HEK293T (cell line): ENCODE measurements around the gene PPP1R13B.

Experiments
- CTCF ChIA-PET: fragments of 350-600 bp; formaldehyde crosslinking; extraction: SDS; loops from one replicate; lab custom pipeline; 2021; ENCODE audit warnings: antibody characterized with exemption, inconsistent platforms; lab: Yijun Ruan, JAX
- POLR2A ChIA-PET: fragments of 350-600 bp; formaldehyde crosslinking; extraction: SDS; loops from one replicate; lab custom pipeline; 2020; ENCODE audit warnings: antibody characterized with exemption, inconsistent platforms; lab: Yijun Ruan, JAX
- DNase-seq: peaks from one replicate; pipeline ENCODE4 v3.0.0; 2012; ENCODE audit warnings: mixed read lengths; ENCODE audit errors: extremely low spot score
- ARNT ChIP-seq: fragments of 450-650 bp; IDR thresholded peaks from 2 replicates; pipeline ENCODE4 v1.6.1; 2017; ENCODE audit warnings: mild to moderate bottlenecking
- BHLHE40 ChIP-seq: fragments of 450-650 bp; IDR thresholded peaks from 2 replicates; pipeline ENCODE4 v1.6.1; 2016; ENCODE audit warnings: mild to moderate bottlenecking, moderate library complexity, borderline replicate concordance
- CTBP1 ChIP-seq: fragments of 450-650 bp; IDR thresholded peaks from 2 replicates; pipeline ENCODE4 v1.6.1; 2016; ENCODE audit warnings: borderline replicate concordance
- ELF4 ChIP-seq: fragments of 450-650 bp; IDR thresholded peaks from 2 replicates; pipeline ENCODE4 v1.6.1; 2017; ENCODE audit warnings: antibody characterized with exemption
- FOXA1 ChIP-seq: fragments of 450-650 bp; IDR thresholded peaks from 2 replicates; pipeline ENCODE4 v1.6.1; 2016; ENCODE audit warnings: mild to moderate bottlenecking
- FOXK2 ChIP-seq: fragments of 450-650 bp; IDR thresholded peaks from 2 replicates; pipeline ENCODE4 v1.6.1; 2016; ENCODE audit warnings: mild to moderate bottlenecking
- FOXM1 ChIP-seq: fragments of 450-650 bp; IDR thresholded peaks from 2 replicates; pipeline ENCODE4 v1.6.1; 2017; ENCODE audit warnings: mild to moderate bottlenecking, borderline replicate concordance
- HDGF ChIP-seq: fragments of 450-650 bp; IDR thresholded peaks from 2 replicates; pipeline ENCODE4 v1.6.1; 2017; ENCODE audit warnings: antibody characterized with exemption, borderline replicate concordance
- L3MBTL2 ChIP-seq: fragments of 450-650 bp; conservative IDR thresholded peaks from 2 replicates; pipeline ENCODE4 v1.6.1; 2016; ENCODE audit warnings: mild to moderate bottlenecking
- LEF1 ChIP-seq: fragments of 450-650 bp; IDR thresholded peaks from 2 replicates; pipeline ENCODE4 v1.6.1; 2017; ENCODE audit warnings: mild to moderate bottlenecking, borderline replicate concordance
- NFRKB ChIP-seq: fragments of 450-650 bp; IDR thresholded peaks from 2 replicates; pipeline ENCODE4 v1.6.1; 2016; ENCODE audit warnings: mild to moderate bottlenecking, moderate library complexity
- SP1 ChIP-seq: fragments of 450-650 bp; IDR thresholded peaks from 2 replicates; pipeline ENCODE4 v1.6.1; 2017
- SUZ12 ChIP-seq: fragments of 450-650 bp; IDR thresholded peaks from 2 replicates; pipeline ENCODE4 v1.6.1; 2016; ENCODE audit warnings: mild to moderate bottlenecking
- TARDBP ChIP-seq: fragments of 450-650 bp; IDR thresholded peaks from 2 replicates; pipeline ENCODE4 v1.6.1; 2016
- ZNF384 ChIP-seq: fragments of 450-650 bp; IDR thresholded peaks from 2 replicates; pipeline ENCODE4 v1.6.1; 2016
- TF ChIP-seq, protein P1 (sequence below): fragments of 450-650 bp; IDR thresholded peaks from 2 replicates; pipeline ENCODE4 v1.6.1; 2016

Gene PPP1R13B

DNA sequence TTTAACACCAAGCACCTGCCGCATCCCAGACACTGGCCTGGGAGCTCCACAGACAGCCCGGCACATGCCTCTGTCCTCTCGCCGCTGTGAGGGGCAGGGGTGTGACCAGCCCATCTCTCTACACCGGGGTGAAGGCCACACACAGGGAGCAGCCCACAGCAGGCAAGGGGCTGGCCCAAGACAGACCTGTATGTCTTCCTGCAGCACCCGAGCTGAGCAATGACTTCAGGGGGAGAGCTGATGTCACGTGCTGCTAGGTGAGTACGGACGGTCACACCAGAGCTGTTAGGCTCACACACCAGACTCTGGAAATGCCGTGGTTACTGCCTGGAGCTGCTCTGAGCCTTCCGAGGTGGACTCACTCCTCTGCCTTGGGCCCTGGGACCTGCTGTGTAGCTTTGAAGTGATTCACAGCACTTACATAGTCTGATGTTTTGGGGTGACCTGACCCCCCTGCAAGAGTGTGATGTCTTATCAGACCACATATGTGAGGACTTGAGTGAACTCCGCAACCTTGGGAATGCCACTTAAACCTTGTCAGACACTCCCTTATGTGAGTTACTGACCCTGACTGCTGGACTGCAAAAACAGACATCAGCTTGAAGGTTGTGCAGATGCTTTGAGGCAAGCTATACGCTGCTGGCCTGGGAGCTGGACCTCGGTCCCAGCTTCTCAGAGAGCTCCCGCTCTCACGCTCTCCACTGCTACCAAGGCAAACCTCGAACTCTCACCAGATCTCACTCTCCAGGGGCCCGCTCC is 133.9 kb downstream of the PPP1R13B start:
- TF ChIP-seq FOXA1 (no peak), FOXM1 (no peak), TARDBP (no peak), L3MBTL2 (no peak), ARNT (no peak), ZNF384 (no peak), NFRKB (no peak), ELF4 (no peak), SUZ12 (no peak), HDGF (no peak), SP1 (no peak), CTBP1 (no peak)
- TF ChIP-seq, protein P1, sequence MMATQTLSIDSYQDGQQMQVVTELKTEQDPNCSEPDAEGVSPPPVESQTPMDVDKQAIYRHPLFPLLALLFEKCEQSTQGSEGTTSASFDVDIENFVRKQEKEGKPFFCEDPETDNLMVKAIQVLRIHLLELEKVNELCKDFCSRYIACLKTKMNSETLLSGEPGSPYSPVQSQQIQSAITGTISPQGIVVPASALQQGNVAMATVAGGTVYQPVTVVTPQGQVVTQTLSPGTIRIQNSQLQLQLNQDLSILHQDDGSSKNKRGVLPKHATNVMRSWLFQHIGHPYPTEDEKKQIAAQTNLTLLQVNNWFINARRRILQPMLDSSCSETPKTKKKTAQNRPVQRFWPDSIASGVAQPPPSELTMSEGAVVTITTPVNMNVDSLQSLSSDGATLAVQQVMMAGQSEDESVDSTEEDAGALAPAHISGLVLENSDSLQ = no peak
- CTCF ChIA-PET = no interaction called here
- POLR2A ChIA-PET = interaction anchor here (0.7 to 1.3 kb wide), 3 partner anchors 9 to 13 kb away, joined by 3 to 10 read pairs (median 4); no protein-coding TSS in a partner anchor
- no peak for DNase-seq

DNA sequence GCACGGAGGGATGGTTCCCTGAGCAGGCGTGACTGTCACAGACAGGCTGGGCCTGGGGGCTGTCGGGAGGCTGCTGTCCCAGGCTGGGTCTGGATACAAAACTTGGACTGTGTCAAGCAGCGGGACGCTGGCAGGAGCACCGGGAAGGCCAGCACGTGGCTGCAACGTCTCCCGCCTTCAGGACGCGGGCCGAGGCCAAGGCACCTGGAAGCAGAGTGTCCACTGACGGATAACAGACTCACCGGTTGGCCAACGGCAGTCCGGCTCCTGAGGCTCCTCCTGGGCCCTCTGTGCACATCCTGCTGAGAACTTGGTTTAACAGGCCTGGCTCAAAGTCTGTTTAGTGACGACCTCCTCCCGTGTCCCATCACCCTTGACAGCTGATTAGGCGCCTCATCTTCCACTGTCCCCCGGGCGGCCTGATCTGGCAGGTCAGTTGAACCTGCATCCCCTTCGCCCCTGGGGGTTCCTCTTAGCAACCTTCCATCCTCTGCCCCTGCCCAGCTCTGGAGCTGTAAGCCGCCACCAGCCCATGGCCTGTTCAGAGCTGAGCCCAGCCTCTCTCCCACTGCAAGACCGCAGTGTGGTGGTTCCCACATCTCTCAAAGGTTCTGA is 134.6 kb downstream of the PPP1R13B start:
- no peak for DNase-seq
- no peak for TF ChIP-seq TARDBP
- no peak for TF ChIP-seq ARNT
- no peak for TF ChIP-seq NFRKB
- TF ChIP-seq HDGF = no peak
- no peak for TF ChIP-seq BHLHE40
- TF ChIP-seq L3MBTL2 = no peak
- no peak for TF ChIP-seq LEF1
- no peak for TF ChIP-seq ELF4
- TF ChIP-seq FOXM1 = no peak
- no peak for TF ChIP-seq FOXA1
- TF ChIP-seq, protein P1 = no peak
- TF ChIP-seq FOXK2 = no peak
- no peak for TF ChIP-seq SP1
- TF ChIP-seq ZNF384 = no peak
- POLR2A ChIA-PET = interaction anchor here (0.9 to 1.3 kb wide), 2 partner anchors 8 to 13 kb away, joined by 3 to 10 read pairs; no protein-coding TSS in a partner anchor
- CTCF ChIA-PET = no interaction called here

DNA sequence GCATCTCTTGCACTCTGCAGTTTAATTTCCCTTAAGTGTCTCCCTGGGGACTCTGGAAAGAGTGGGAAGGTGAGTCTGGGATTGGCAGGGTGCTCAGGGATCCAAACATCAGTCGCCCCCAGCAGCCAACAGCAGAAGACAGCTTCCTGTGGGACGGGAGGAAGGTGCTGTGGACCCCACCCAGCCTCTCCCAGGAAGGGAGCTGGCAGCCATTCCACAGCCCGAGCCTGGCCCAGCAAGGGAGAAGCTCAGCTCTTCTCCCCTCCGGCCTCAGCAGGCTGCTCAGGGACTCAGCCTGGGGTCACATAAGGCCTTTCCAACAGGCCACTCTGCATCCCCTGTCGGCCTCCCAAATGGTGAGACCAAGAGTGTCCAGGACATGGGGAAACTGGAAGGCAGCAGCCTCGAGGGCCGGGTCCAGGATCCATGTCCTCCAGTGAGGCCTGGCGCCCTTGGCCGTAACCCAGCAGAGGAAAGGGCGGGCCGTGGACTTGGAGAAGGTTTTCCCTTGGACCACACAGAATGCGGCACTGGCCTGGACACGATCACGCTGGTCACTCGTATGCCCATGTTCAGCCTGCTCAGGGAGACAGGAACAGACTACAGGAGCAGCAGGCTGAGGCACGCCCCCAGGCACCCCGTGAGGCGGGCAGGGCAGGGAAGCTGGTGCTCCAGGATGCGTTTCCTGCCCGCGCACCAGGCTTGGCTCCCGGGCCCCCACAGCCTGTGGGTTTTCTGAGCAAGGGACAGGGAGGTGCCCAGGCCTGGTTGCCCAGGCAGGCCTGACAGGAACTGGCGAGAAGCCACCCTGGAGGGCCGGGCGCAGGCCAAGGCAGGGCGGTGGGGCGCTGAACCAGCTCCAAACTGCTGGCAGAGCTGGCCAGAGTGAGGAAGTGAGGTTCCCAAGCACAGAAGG is 135.6 kb downstream of the PPP1R13B start:
- TF ChIP-seq L3MBTL2 (no peak), TARDBP (no peak), CTBP1 (no peak), SUZ12 (no peak), ARNT (no peak), FOXM1 (no peak), ELF4 (no peak), LEF1 (no peak), BHLHE40 (no peak)
- DNase-seq = no peak

DNA sequence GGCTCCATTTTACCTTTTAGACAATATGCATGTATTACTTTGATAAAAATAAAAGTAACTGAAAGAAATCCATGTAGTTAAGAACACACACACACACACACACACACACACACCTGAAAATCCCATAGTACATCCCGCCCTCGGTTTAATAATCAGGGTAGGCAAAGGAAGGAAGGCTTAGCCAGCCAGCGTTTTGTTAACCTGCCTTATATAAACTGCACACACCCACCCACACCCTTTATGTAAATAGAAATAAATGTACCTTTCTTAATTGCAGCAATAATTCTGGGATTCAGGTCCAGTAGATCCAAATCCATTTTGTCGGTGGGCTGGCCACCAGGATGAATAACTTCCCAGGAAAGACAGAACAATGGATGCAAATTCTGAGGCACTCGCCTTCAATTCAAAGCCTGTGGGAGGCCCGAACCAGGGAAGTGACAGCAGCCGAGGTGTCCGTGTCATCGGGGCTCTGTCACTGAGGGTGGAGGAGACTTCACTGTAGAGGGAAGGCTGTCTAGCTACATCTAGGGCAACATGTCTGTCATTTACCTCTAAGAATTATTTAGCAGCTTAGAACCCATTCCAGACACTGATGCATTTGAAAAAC is 136.5 kb downstream of the PPP1R13B start:
- no peak for TF ChIP-seq LEF1
- no peak for TF ChIP-seq ELF4
- no peak for TF ChIP-seq ZNF384
- TF ChIP-seq SUZ12 = no peak
- no peak for TF ChIP-seq HDGF
- TF ChIP-seq NFRKB = no peak
- TF ChIP-seq, protein P1 = no peak
- no peak for DNase-seq
- CTCF ChIA-PET = interaction anchor here (0.9 kb wide), 1 partner anchor 31 kb away, joined by 4 read pairs; no protein-coding TSS in a partner anchor
- POLR2A ChIA-PET = interaction anchor here (1.2 to 1.4 kb wide), 2 partner anchors 8 to 16 kb away, joined by 3 to 4 read pairs; no protein-coding TSS in a partner anchor

More for the DNA sequence above, 135.6 kb downstream of the PPP1R13B start:
- ChIA-PET POLR2A (interaction anchor here (1.4 kb wide), 1 partner anchor 9 kb away, joined by 4 read pairs; no protein-coding TSS in a partner anchor), CTCF (interaction anchor here (0.9 kb wide), 1 partner anchor 32 kb away, joined by 4 read pairs; no protein-coding TSS in a partner anchor)

DNA sequence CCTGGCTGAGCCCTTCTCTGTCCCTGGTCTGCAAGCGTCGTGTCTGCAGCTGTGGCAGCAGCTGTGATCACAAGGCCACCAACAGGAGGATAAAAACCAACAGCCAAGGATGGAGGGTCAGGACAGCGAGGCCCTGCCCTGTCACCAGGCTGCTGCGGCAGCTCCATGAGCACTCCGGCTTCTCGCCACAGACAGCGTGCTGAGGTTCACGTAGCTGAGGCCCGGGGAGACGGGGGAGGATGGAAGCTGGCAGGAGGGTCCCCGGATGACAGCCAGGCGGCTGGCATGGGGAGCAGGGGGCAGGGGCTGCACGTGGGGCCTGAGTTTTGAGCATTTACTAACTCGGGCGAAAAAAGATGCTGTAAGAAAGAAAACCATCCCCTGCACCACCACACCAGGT is 137.6 kb downstream of the PPP1R13B start:
- no peak for DNase-seq
- POLR2A ChIA-PET = interaction anchor here (0.8 to 1.5 kb wide), 3 partner anchors 9 to 15 kb away, joined by 3 read pairs; no protein-coding TSS in a partner anchor
- CTCF ChIA-PET = no interaction called here
- no peak for TF ChIP-seq L3MBTL2
- no peak for TF ChIP-seq CTBP1
- TF ChIP-seq ZNF384 = no peak
- TF ChIP-seq FOXM1 = no peak
- TF ChIP-seq ARNT = no peak
- no peak for TF ChIP-seq NFRKB
- no peak for TF ChIP-seq BHLHE40
- TF ChIP-seq TARDBP = no peak
- no peak for TF ChIP-seq LEF1
- TF ChIP-seq SP1 = no peak
- TF ChIP-seq, protein P1 = no peak
- TF ChIP-seq FOXK2 = no peak
- TF ChIP-seq FOXA1 = no peak
- no peak for TF ChIP-seq HDGF
- no peak for TF ChIP-seq SUZ12
- no peak for TF ChIP-seq ELF4
